Parathyroid adenoma (tissue), 2 donors: ENCODE results near the gene DNAH3.

Source experiments
- H2AFZ ChIP-seq: fragments of 300-600 bp; sonication (generic); one replicate; pipeline ENCODE4 v1.7.0; 2017; ENCODE audit warnings: antibody characterized with exemption, mild to moderate bottlenecking
- H3K27ac ChIP-seq: fragments of 300-600 bp; sonication (generic); one replicate; pipeline ENCODE4 v1.7.0; 2017
- H3K27me3 ChIP-seq: fragments of 300-600 bp; sonication (generic); one replicate; pipeline ENCODE4 v1.7.0; 2017; ENCODE audit warnings: low read length; ENCODE audit not compliant: control insufficient read depth, insufficient read depth
- H3K36me3 ChIP-seq: fragments of 300-600 bp; sonication (generic); one replicate; pipeline ENCODE4 v1.7.0; 2017; ENCODE audit warnings: low read length; ENCODE audit not compliant: control insufficient read depth, insufficient read depth
- H3K4me1 ChIP-seq: fragments of 300-600 bp; sonication (generic); one replicate; pipeline ENCODE4 v1.7.0; 2017; ENCODE audit warnings: control low read depth
- H3K4me2 ChIP-seq: fragments of 300-600 bp; sonication (generic); one replicate; pipeline ENCODE4 v1.7.0; 2017; ENCODE audit warnings: low read length
- H3K4me3 ChIP-seq: fragments of 300-600 bp; sonication (generic); one replicate; pipeline ENCODE4 v1.7.0; 2017; ENCODE audit warnings: low read depth, low read length
- H3K79me2 ChIP-seq: fragments of 300-600 bp; sonication (generic); one replicate; pipeline ENCODE4 v1.7.0; 2017; ENCODE audit warnings: control low read depth
- H3K9ac ChIP-seq: fragments of 300-600 bp; sonication (generic); one replicate; pipeline ENCODE4 v1.7.0; 2017; ENCODE audit warnings: mild to moderate bottlenecking
- H3K9me3 ChIP-seq: fragments of 300-600 bp; sonication (generic); one replicate; pipeline ENCODE4 v1.7.0; 2017; ENCODE audit warnings: low read length; ENCODE audit not compliant: control insufficient read depth
- TF ChIP-seq, protein P1 (sequence below): fragments of 300-600 bp; sonication (generic); IDR thresholded peaks from one replicate; pipeline ENCODE4 v1.7.0; 2017; ENCODE audit warnings: antibody characterized with exemption, mild to moderate bottlenecking
- donor health status: primary hyperparathyroidism.

DNAH3 gene

DNA sequence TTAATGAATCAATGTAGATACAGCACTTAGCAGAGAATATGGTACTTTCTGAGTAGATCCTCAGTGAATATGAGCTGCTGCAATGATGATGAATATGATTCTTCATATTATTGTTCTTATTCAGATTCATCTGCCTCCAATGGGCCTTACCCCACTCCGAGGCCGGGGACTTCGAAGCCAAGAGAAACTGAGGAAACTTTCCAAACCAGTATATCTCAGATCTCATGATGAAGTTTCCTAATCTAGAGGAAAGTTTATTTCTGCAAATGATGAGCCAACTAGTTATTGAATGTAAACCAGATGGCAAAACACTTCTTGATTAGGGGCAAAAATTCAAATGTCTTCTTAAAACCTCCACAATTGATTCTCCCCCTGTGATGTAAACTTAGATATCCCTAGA is 226.8 kb downstream of the DNAH3 start:
- no peak overlapping the region for H3K27ac ChIP-seq

DNA sequence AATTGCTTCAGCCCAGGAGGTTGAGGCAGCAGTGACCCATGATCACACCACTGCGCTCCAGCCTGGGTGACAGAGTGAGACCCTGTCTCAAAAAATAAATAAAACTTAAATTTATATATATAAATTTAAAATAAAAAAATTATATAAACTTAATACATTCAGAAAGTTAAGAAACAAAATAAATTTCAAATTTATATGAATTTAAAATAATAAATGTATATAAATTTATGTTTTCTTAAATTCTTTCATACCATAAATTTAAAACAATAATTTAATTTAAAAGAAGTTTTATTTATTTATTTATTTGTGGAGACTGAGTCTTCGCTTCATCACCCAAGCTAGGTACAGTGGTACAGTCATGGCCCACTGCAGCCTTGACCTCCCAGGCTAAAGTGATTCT is 229.8 kb downstream of the DNAH3 start:
- TF ChIP-seq, protein P1, sequence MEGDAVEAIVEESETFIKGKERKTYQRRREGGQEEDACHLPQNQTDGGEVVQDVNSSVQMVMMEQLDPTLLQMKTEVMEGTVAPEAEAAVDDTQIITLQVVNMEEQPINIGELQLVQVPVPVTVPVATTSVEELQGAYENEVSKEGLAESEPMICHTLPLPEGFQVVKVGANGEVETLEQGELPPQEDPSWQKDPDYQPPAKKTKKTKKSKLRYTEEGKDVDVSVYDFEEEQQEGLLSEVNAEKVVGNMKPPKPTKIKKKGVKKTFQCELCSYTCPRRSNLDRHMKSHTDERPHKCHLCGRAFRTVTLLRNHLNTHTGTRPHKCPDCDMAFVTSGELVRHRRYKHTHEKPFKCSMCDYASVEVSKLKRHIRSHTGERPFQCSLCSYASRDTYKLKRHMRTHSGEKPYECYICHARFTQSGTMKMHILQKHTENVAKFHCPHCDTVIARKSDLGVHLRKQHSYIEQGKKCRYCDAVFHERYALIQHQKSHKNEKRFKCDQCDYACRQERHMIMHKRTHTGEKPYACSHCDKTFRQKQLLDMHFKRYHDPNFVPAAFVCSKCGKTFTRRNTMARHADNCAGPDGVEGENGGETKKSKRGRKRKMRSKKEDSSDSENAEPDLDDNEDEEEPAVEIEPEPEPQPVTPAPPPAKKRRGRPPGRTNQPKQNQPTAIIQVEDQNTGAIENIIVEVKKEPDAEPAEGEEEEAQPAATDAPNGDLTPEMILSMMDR: no peak
- H3K36me3 ChIP-seq: no peaks in the 10 kb centered on the region
- no peak overlapping the region for H3K4me3 ChIP-seq
- no peaks in the 10 kb centered on the region for H3K27me3 ChIP-seq
- H3K27ac ChIP-seq: no peak overlapping the region
- H3K4me1 ChIP-seq: no peaks in the 10 kb centered on the region
- H3K9ac ChIP-seq: no peak overlapping the region
- H3K9me3 ChIP-seq: no peaks in the 10 kb centered on the region
- H3K79me2 ChIP-seq: no peaks in the 10 kb centered on the region
- H3K4me2 ChIP-seq: no peak overlapping the region
- no peak overlapping the region for H2AFZ ChIP-seq

More for the DNA sequence above, 226.8 kb downstream of the DNAH3 start:
- Histone ChIP-seq H3K9me3 (no peaks in the 10 kb centered on the region), H3K9ac (no peak overlapping the region), H3K79me2 (no peaks in the 10 kb centered on the region), H3K4me3 (no peak overlapping the region), H3K36me3 (no peaks in the 10 kb centered on the region), H3K4me1 (no peaks in the 10 kb centered on the region), H3K27me3 (no peaks in the 10 kb centered on the region), H2AFZ (no peak overlapping the region), H3K4me2 (no peak overlapping the region)
- TF ChIP-seq, protein P1: no peak

DNA sequence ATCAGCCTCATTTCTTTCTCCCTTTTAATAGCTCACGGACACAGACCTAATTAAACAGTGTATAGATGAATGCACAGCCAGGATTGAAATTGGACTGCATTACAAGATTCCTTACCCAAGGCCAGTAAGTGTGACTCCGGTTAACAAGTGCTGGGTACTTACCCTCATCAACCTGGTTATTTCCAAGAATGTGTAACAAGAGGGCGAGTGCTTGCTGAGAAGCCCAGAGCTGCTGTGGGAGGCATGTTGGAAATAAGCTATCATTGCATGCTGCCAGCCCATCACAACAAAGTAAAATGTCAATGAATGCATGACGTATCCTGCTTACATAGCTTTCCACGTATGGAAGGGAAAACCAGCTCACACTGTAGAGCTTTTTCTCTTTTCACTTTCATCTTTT is 230.6 kb downstream of the DNAH3 start:
- H3K79me2 ChIP-seq: no peaks in the 10 kb centered on the region
- H3K27ac ChIP-seq: no peak overlapping the region
- no peak overlapping the region for H3K9ac ChIP-seq
- no peaks in the 10 kb centered on the region for H3K9me3 ChIP-seq
- H3K36me3 ChIP-seq: no peaks in the 10 kb centered on the region
- no peak overlapping the region for H2AFZ ChIP-seq
- no peak overlapping the region for H3K4me3 ChIP-seq
- H3K4me2 ChIP-seq: no peak overlapping the region
- TF ChIP-seq, protein P1: no peak
- H3K4me1 ChIP-seq: no peaks in the 10 kb centered on the region
- no peaks in the 10 kb centered on the region for H3K27me3 ChIP-seq

DNA sequence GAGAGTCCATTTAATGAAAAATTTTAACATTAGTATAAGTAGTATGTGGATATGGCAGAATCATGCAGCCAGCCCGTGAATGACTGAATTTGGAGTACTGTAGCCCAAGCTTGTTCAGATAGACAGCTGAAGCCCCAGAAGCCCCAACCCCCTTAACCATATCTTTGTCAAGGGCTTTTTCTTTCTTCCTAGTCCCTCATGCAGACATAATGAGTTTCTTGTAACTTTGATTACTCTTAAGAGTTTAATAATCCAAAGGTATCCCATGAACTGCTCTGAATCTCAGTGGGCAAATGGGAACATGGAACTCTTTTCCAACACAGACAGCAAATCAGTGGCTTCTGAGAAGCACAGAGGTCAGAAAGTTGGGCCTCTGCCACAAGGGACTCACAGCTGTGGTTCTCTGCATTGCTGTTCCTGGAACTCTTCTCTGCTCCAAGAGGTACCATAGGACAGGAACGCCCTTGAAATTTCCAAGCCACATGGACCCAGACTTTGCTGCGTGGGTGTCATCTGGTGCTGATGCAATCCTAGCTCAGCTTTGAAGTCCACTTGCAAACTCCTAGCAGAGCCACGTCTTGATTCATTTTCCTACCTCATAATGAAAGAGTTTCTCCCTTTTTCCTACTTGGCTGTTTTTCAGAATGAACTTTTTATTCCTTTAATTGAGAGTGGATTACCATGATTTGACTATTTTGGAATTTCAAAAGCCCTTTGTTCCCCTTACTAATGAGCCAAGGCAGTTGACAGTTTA is 232.0 kb downstream of the DNAH3 start:
- H3K4me1 ChIP-seq: no peaks in the 10 kb centered on the region
- no peak overlapping the region for H3K4me2 ChIP-seq
- no peaks in the 10 kb centered on the region for H3K9me3 ChIP-seq
- no peaks in the 10 kb centered on the region for H3K36me3 ChIP-seq
- no peak overlapping the region for H3K4me3 ChIP-seq
- no peak overlapping the region for H2AFZ ChIP-seq
- H3K9ac ChIP-seq: no peak overlapping the region
- H3K27me3 ChIP-seq: no peaks in the 10 kb centered on the region
- H3K27ac ChIP-seq: no peak overlapping the region
- TF ChIP-seq, protein P1: no peak
- H3K79me2 ChIP-seq: no peaks in the 10 kb centered on the region

DNA sequence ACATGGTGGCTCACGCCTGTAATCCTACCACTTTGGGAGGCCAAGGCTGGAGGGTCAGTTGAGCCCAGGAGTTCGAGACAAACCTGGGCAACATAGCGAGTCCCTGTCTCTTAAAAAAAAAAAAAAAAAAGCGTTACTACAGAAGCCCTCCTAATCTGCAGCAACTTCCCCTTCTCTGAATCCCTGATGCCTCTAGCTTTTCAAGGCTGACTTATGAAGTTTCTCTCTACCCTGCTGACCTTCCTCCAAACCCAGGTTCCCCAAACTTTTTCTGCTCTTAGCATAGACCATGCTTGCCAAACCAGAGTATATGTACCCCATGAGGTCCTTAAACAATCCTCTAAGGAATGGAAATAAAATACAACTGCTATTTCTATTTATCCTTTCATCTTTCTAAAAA is 233.7 kb downstream of the DNAH3 start:
- Histone ChIP-seq H3K27me3 (no peaks in the 10 kb centered on the region), H3K4me1 (no peaks in the 10 kb centered on the region), H3K4me2 (no peak overlapping the region), H3K36me3 (no peaks in the 10 kb centered on the region), H2AFZ (no peak overlapping the region), H3K4me3 (no peak overlapping the region), H3K79me2 (peaks cover under 1% of the 10 kb centered on the region), H3K27ac (no peak overlapping the region), H3K9me3 (no peaks in the 10 kb centered on the region), H3K9ac (no peak overlapping the region)
- TF ChIP-seq, protein P1: no peak
